ENCODE data around the gene HMGCL.

The HMGCL gene

GRCh38 chr1:23825076-23825761 lies at the start of gene HMGCL (continued):
- TF ChIP-seq ZNF426 (tag by site-specific recombination; IDR thresholded peaks at IDR 0.05) (no peak), ZBTB26 (tag by site-specific recombination; optimal IDR thresholded peaks at IDR 0.05) (peak; percentile 76), ATF2 (tag by site-specific recombination; IDR thresholded peaks at IDR 0.05; ENCODE audit: low read depth) (no peak), ZNF677 (tag by site-specific recombination; IDR thresholded peaks at IDR 0.05) (no peak), ZNF660 (tag by site-specific recombination; IDR thresholded peaks at IDR 0.05) (peak; percentile 76; the same call in 1 of the 2 replicates), BCL6B (tag by site-specific recombination; IDR thresholded peaks at IDR 0.05) (no peak), ZNF274 (IDR thresholded peaks at IDR 0.05; ENCODE audit: low read length) (no peak), ZNF274 (tag by site-specific recombination; IDR thresholded peaks at IDR 0.05; ENCODE audit: borderline replicate concordance) (no peak), GLIS2 (tag by site-specific recombination; IDR thresholded peaks at IDR 0.05) (peak; percentile 44; the same call in 1 of the 2 replicates), ZNF518A (tag by site-specific recombination; conservative IDR thresholded peaks at IDR 0.05; ENCODE audit: low read depth) (no peak), ZNF248 (tag by site-specific recombination; IDR thresholded peaks at IDR 0.05) (no peak), ZFP69B (tag by site-specific recombination; IDR thresholded peaks at IDR 0.05) (peak; percentile 66; the same call in 1 of the 2 replicates), ZNF132 (tag by site-specific recombination; IDR thresholded peaks at IDR 0.05; ENCODE audit: borderline replicate concordance) (no peak), ZSCAN16 (tag by site-specific recombination; IDR thresholded peaks at IDR 0.05) (no peak), ZNF585B (tag by site-specific recombination; IDR thresholded peaks at IDR 0.05) (no peak), ZXDB (tag by site-specific recombination; IDR thresholded peaks at IDR 0.05) (peak; percentile 75; the same call in 1 of the 2 replicates), ZNF664 (tag by site-specific recombination; IDR thresholded peaks at IDR 0.05) (no peak), ZNF792 (tag by site-specific recombination; IDR thresholded peaks at IDR 0.05) (no peak), ZNF596 (tag by site-specific recombination; IDR thresholded peaks at IDR 0.05) (no peak), ZNF529 (tag by site-specific recombination; IDR thresholded peaks at IDR 0.05; ENCODE audit: insufficient replicate concordance) (no peak), ZNF10 (tag by site-specific recombination; IDR thresholded peaks at IDR 0.05) (no peak), ZBTB21 (tag by site-specific recombination; IDR thresholded peaks at IDR 0.05) (0 out of 2 replicates have a peak, but pooled peaks have one; percentile 20), ZNF521 (tag by site-specific recombination; IDR thresholded peaks at IDR 0.05) (no peak), SP3 (tag by site-specific recombination; IDR thresholded peaks at IDR 0.05) (peak; percentile 79), ZNF658 (tag by site-specific recombination; IDR thresholded peaks at IDR 0.05) (no peak), ZNF23 (tag by site-specific recombination; IDR thresholded peaks at IDR 0.05; ENCODE audit: borderline replicate concordance) (no peak), ZNF169 (tag by site-specific recombination; IDR thresholded peaks at IDR 0.05) (no peak), ZNF302 (tag by site-specific recombination; IDR thresholded peaks at IDR 0.05; ENCODE audit: low read depth) (no peak), KLF1 (tag by site-specific recombination; IDR thresholded peaks at IDR 0.05) (peak; percentile 78), ZNF76 (tag by site-specific recombination; IDR thresholded peaks at IDR 0.05; ENCODE audit: borderline replicate concordance, low read depth) (peak; percentile 96), ZNF223 (tag by site-specific recombination; IDR thresholded peaks at IDR 0.05) (no peak), ZNF391 (tag by site-specific recombination; IDR thresholded peaks at IDR 0.05; ENCODE audit: borderline replicate concordance, low read depth) (peak; percentile 78), ZNF830 (tag by site-specific recombination; IDR thresholded peaks at IDR 0.05; ENCODE audit: low read depth) (no peak)

Measured in HEK293 (cell line).